Endothelial cell of umbilical vein (primary cell): Measurements from ENCODE around the gene RIOK2. TPM values are rescaled to one million over a fixed set of nuclear protein-coding genes. Genes with fewer than 3 reads are reported as not detected.
"Not testable (repeated sequence)": the region's sequence is repeated elsewhere in the genome, so short reads cannot be mapped to it uniquely, and the experiment has no call there.

Experiments used
- BruUV-seq: library from RNA; stranded (reverse); fragments of 400-500 nt; replicated peaks from 2 replicates; lab custom pipeline; 2021; lab: Mats Ljungman, UMichigan
- CTCF ChIA-PET: fragments of 300-600, 350-600 bp; sonication (Branson Sonifier 250); formaldehyde crosslinking; loops from one replicate; lab custom pipeline; 2021; ENCODE audit warnings: antibody characterized with exemption, inconsistent platforms; lab: Charles Lee
- POLR2A ChIA-PET: fragments of 300-600, 350-600 bp; sonication (Branson Sonifier 250); formaldehyde crosslinking; loops from one replicate; lab custom pipeline; 2021; ENCODE audit warnings: antibody characterized with exemption, inconsistent platforms; lab: Charles Lee
- DNase-seq: peaks from one replicate; pipeline ENCODE4 v3.0.0-alpha.2; 2011; ENCODE audit warnings: low read depth, low spot score
- FAIRE-seq: peaks from 2 replicates; lab custom pipeline; 2011; peaks lifted over from hg19 to GRCh38; lab: Jason Lieb, UNC
- H2AFZ ChIP-seq: 2 replicates; pipeline ENCODE4 v1.6.0; 2012; ENCODE audit warnings: low read depth, low read length, control low read depth, inconsistent platforms
- H3K27ac ChIP-seq: 2 replicates; pipeline ENCODE4 v1.5.1; 2011; ENCODE audit warnings: low read depth, mild to moderate bottlenecking, control low read depth, low read length, moderate library complexity; ENCODE audit not compliant: insufficient read depth
- H3K27me3 ChIP-seq, 2 experiments: 2 replicates each; pipeline versions ENCODE4 v1.6.0 to v1.6.1; 2011; ENCODE audit warnings: low read length in 2 of 2, mixed read lengths in 1 of 2; ENCODE audit not compliant: control insufficient read depth in 2 of 2, insufficient read depth in 2 of 2
- H3K36me3 ChIP-seq, 2 experiments: 2 replicates in 1 of 2; 3 replicates in 1 of 2; pipeline ENCODE4 v1.5.1; 2011; ENCODE audit warnings: low read length in 2 of 2, mild to moderate bottlenecking in 1 of 2, moderate library complexity in 1 of 2; ENCODE audit not compliant: control insufficient read depth in 2 of 2, insufficient read depth in 2 of 2; ENCODE audit errors: extremely low read depth in 1 of 2
- H3K4me1 ChIP-seq: 3 replicates; pipeline ENCODE4 v1.5.1; 2011; ENCODE audit warnings: mild to moderate bottlenecking, low read length; ENCODE audit not compliant: control insufficient read depth, insufficient read depth; ENCODE audit errors: extremely low read depth
- H3K4me2 ChIP-seq: 2 replicates; pipeline ENCODE4 v1.6.1; 2011; ENCODE audit warnings: low read length, control low read depth, mixed read lengths; ENCODE audit not compliant: insufficient read depth
- H3K4me3 ChIP-seq, 3 experiments: fragments of 200-600 bp in 1 of 3; sonication (generic), shearing (Covaris generic) in 1 of 3; replicated peaks in 1 of 3; 2 replicates each; pipeline ENCODE4 v1.5.1; 2011 to 2016; ENCODE audit warnings: control low read depth in 3 of 3, low read length in 3 of 3, mild to moderate bottlenecking in 2 of 3, inconsistent platforms in 1 of 3, low read depth in 1 of 3, moderate library complexity in 1 of 3; ENCODE audit not compliant: insufficient read depth in 1 of 3
- H3K79me2 ChIP-seq: 2 replicates; pipeline ENCODE4 v1.6.0; 2012; ENCODE audit warnings: low read length, inconsistent platforms; ENCODE audit not compliant: control insufficient read depth, insufficient read depth
- H3K9ac ChIP-seq: replicated peaks from 2 replicates; pipeline ENCODE3; 2011; ENCODE audit warnings: low read length, control low read depth; ENCODE audit not compliant: insufficient read depth; ENCODE audit errors: extremely low read depth
- H3K9me1 ChIP-seq: replicated peaks from 3 replicates; pipeline ENCODE4 v1.6.0; 2011; ENCODE audit warnings: mild to moderate bottlenecking, low read length; ENCODE audit not compliant: control insufficient read depth, insufficient read depth; ENCODE audit errors: extremely low read depth
- H3K9me3 ChIP-seq: replicated peaks from 2 replicates; pipeline ENCODE4 v1.5.1; 2012; ENCODE audit warnings: low read length, inconsistent platforms; ENCODE audit not compliant: control insufficient read depth, insufficient read depth
- H4K20me1 ChIP-seq: replicated peaks from 2 replicates; pipeline ENCODE3; 2011; ENCODE audit warnings: mild to moderate bottlenecking, low read length; ENCODE audit not compliant: control insufficient read depth, insufficient read depth; ENCODE audit errors: extremely low read depth
- EZH2 ChIP-seq: IDR thresholded peaks from 2 replicates; pipeline ENCODE4 v1.6.1; 2012; ENCODE audit warnings: borderline replicate concordance, low read depth, mild to moderate bottlenecking, moderate library complexity, low read length, inconsistent platforms; ENCODE audit not compliant: severe bottlenecking
- FOS ChIP-seq: IDR thresholded peaks from 2 replicates; pipeline ENCODE4 v1.6.1; 2011; ENCODE audit warnings: mild to moderate bottlenecking, low read length, moderate library complexity, borderline replicate concordance; ENCODE audit not compliant: insufficient read depth
- GATA2 ChIP-seq: IDR thresholded peaks from 2 replicates; pipeline ENCODE4 v1.7.0; 2011; ENCODE audit warnings: low read depth, mild to moderate bottlenecking, moderate library complexity, mixed read lengths, low read length; ENCODE audit not compliant: insufficient read length, insufficient read depth
- JUN ChIP-seq: IDR thresholded peaks from 2 replicates; pipeline ENCODE4 v1.6.1; 2011; ENCODE audit warnings: borderline replicate concordance, low read depth; ENCODE audit not compliant: insufficient read length, insufficient read depth
- MAX ChIP-seq: IDR thresholded peaks from 2 replicates; pipeline ENCODE4 v1.6.1; 2011; ENCODE audit not compliant: insufficient read depth, insufficient read length
- MYC ChIP-seq: IDR thresholded peaks from one replicate; pipeline ENCODE4 v1.6.1; 2011; ENCODE audit warnings: mild to moderate bottlenecking, low read depth, low read length
- POLR2A ChIP-seq: IDR thresholded peaks from 2 replicates; pipeline ENCODE4 v1.6.1; 2012; ENCODE audit warnings: low read depth, mild to moderate bottlenecking, control low read depth, low read length
- POLR2AphosphoS5 ChIP-seq: IDR thresholded peaks from 2 replicates; pipeline ENCODE4 v1.6.1; 2012; ENCODE audit warnings: low read depth, mild to moderate bottlenecking, control low read depth, low read length, moderate library complexity; ENCODE audit not compliant: insufficient read depth
- dilution Hi-C: fragments of 300-500 bp; cut with MboI; formaldehyde crosslinking; loops from one replicate; pipeline ENCODE4 v1.15.0; 2019; ENCODE audit warnings: low sequenced_read_pairs; ENCODE audit not compliant: extremely low pct_ligation_motif_present
- intact Hi-C: fragments of 100-400 bp; cut with micrococcal nuclease; formaldehyde crosslinking; loops from one replicate; pipeline ENCODE4 v1.10.0; 2022
- polyA plus RNA-seq, 4 experiments: library from polyadenylated mRNA; depleted of rRNA in 3 of 4; stranded (reverse) in 3 of 4; unstranded in 1 of 4; fragments of >200 nt; gene quantifications; 2 replicates each; pipeline versions ENCODE4 v1.2.1 to v1.2.3, GENCODE V29; 2011 to 2012; ENCODE audit warnings: missing spikeins in 1 of 4
- total RNA-seq: library from RNA; stranded (reverse); gene quantifications from 2 replicates; pipeline ENCODE4 v1.2.3, GENCODE V29; 2021
- TF ChIP-seq, protein P1 (sequence below), 2 donors: IDR thresholded peaks; 1 replicate in 1 of 2; 2 replicates in 1 of 2; pipeline ENCODE4 v1.5.1; 2011; ENCODE audit warnings: low read length in 2 of 2, mild to moderate bottlenecking in 2 of 2, moderate library complexity in 2 of 2, control low read depth in 1 of 2, inconsistent platforms in 1 of 2, low read depth in 1 of 2; ENCODE audit not compliant: insufficient read depth in 1 of 2; ENCODE audit errors: extremely low read depth in 1 of 2

The RIOK2 gene
- total and polyA plus RNA-seq, 2 donors (not counting 3 experiments of a cell fraction or from before 2014, with no cell fraction given): 3.5 to 25.4 TPM

- ChIA-PET POLR2A (no interaction called here), CTCF (no interaction called here)
- dilution Hi-C loops (no loop called here), intact Hi-C loops (no loop called here)
- TF ChIP-seq GATA2 (no peak), POLR2A (no peak), FOS (no peak), POLR2AphosphoS5 (no peak), EZH2 (no peak), MAX (no peak), MYC (no peak), JUN (no peak)
- TF ChIP-seq, protein P1, sequence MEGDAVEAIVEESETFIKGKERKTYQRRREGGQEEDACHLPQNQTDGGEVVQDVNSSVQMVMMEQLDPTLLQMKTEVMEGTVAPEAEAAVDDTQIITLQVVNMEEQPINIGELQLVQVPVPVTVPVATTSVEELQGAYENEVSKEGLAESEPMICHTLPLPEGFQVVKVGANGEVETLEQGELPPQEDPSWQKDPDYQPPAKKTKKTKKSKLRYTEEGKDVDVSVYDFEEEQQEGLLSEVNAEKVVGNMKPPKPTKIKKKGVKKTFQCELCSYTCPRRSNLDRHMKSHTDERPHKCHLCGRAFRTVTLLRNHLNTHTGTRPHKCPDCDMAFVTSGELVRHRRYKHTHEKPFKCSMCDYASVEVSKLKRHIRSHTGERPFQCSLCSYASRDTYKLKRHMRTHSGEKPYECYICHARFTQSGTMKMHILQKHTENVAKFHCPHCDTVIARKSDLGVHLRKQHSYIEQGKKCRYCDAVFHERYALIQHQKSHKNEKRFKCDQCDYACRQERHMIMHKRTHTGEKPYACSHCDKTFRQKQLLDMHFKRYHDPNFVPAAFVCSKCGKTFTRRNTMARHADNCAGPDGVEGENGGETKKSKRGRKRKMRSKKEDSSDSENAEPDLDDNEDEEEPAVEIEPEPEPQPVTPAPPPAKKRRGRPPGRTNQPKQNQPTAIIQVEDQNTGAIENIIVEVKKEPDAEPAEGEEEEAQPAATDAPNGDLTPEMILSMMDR (IDR thresholded peaks at IDR 0.05; ENCODE audit: extremely low read depth in 1 of 2, insufficient read depth in 1 of 2, low read depth in 1 of 2, low read length in 2 of 2): no peak
- H3K9me1 ChIP-seq: no peaks in the 10 kb centered on the region
- H3K79me2 ChIP-seq: no peaks in the 10 kb centered on the region
- H2AFZ ChIP-seq: no peak overlapping the region
- BruUV-seq: no TSS peak
- H4K20me1 ChIP-seq: no peaks in the 10 kb centered on the region
- H3K4me2 ChIP-seq: no peak overlapping the region
- no peak overlapping the region for H3K9ac ChIP-seq
- DNase-seq (no peak), FAIRE-seq (no peak)
- H3K4me1 ChIP-seq: no peaks in the 10 kb centered on the region
- H3K27ac ChIP-seq: no peak overlapping the region
- no peaks in the 10 kb centered on the region for H3K36me3 ChIP-seq
- no peak overlapping the region for H3K4me3 ChIP-seq
- H3K27me3 ChIP-seq: no peaks in the 10 kb centered on the region
- H3K9me3 ChIP-seq: no peaks in the 10 kb centered on the region
Measured at GRCh38 chr5:97191893-97192292, 8.8 kb upstream of the RIOK2 start.

- POLR2A ChIA-PET, H3K36me3 ChIP-seq, DNase-seq, H3K4me3 ChIP-seq, H3K79me2 ChIP-seq, H3K9me1 ChIP-seq, H3K4me2 ChIP-seq, H3K27ac ChIP-seq, H4K20me1 ChIP-seq, H3K9me3 ChIP-seq, BruUV-seq, CTCF ChIA-PET, H3K4me1 ChIP-seq, H3K27me3 ChIP-seq, H3K9ac ChIP-seq, FAIRE-seq, H2AFZ ChIP-seq, dilution Hi-C loops: not testable (repeated sequence)
- intact Hi-C loops: loop anchor here (10.0 kb wide), 1 partner anchor 1845 kb away; no protein-coding TSS in a partner anchor
Measured at GRCh38 chr5:97189523-97189922, 6.5 kb upstream of the RIOK2 start.
